ENCODE measurements around the gene NR3C1. TPM values are rescaled to one million over a fixed set of nuclear protein-coding genes. Genes with fewer than 3 reads are reported as not detected.

NR3C1 gene
- total and polyA plus RNA-seq, 2 experiments from 2014 or later: 41.0 to 60.5 TPM

- 82% methylated on average over 2 of the region's 2 CpGs for WGBS (ENCODE audit: low lambda C conversion rate, missing lambda C conversion rate)
- Histone ChIP-seq H3K79me2 (no peaks in the 10 kb centered on the region), H3K4me2 (no peak overlapping the region), H3K27me3 (no peaks in the 10 kb centered on the region), H3K36me3 (replicated peaks; ENCODE audit: insufficient read depth, low read depth) (no peaks in the 10 kb centered on the region), H3K4me1 (ENCODE audit: insufficient read depth) (no peaks in the 10 kb centered on the region), H3K4me3 (no peak overlapping the region), H3K27ac (no peak overlapping the region), H4K20me1 (ENCODE audit: insufficient read depth, poor library complexity, severe bottlenecking) (no peaks in the 10 kb centered on the region), H3K9me2 (replicated peaks; ENCODE audit: insufficient read depth) (no peaks in the 10 kb centered on the region), H3K9me3 (ENCODE audit: low read depth) (no peaks in the 10 kb centered on the region), H2AFZ (no peak overlapping the region)
- no peak for DNase-seq (ENCODE audit: low spot score)
- TF ChIP-seq EZH2 (IDR thresholded peaks at IDR 0.05; ENCODE audit: borderline replicate concordance) (no peak), CTCF (IDR thresholded peaks at IDR 0.05; ENCODE audit: poor library complexity) (no peak), EZH2phosphoT487 (IDR thresholded peaks at IDR 0.05; ENCODE audit: low read depth, severe bottlenecking, unreplicated experiment) (no peak)
These were observed 164.9 kb downstream of the NR3C1 start for GRCh38 chr5:143238620-143239019.

GRCh38 chr5:143237664-143238063 is 165.8 kb downstream of the NR3C1 start:
- no peak for TF ChIP-seq CTCF (IDR thresholded peaks at IDR 0.05; ENCODE audit: poor library complexity)
- no peak for TF ChIP-seq EZH2 (IDR thresholded peaks at IDR 0.05; ENCODE audit: borderline replicate concordance)
- no peak for TF ChIP-seq EZH2phosphoT487 (IDR thresholded peaks at IDR 0.05; ENCODE audit: low read depth, severe bottlenecking, unreplicated experiment)
- Histone ChIP-seq H3K9me3 (ENCODE audit: low read depth) (no peaks in the 10 kb centered on the region), H3K79me2 (no peaks in the 10 kb centered on the region), H3K4me2 (no peak overlapping the region), H3K36me3 (replicated peaks; ENCODE audit: insufficient read depth, low read depth) (no peaks in the 10 kb centered on the region), H3K27me3 (no peaks in the 10 kb centered on the region), H2AFZ (no peak overlapping the region), H3K4me3 (no peak overlapping the region), H3K4me1 (ENCODE audit: insufficient read depth) (no peaks in the 10 kb centered on the region), H4K20me1 (ENCODE audit: insufficient read depth, poor library complexity, severe bottlenecking) (no peaks in the 10 kb centered on the region), H3K9me2 (replicated peaks; ENCODE audit: insufficient read depth) (no peaks in the 10 kb centered on the region), H3K27ac (no peak overlapping the region)
- WGBS (ENCODE audit: low lambda C conversion rate, missing lambda C conversion rate): 94% methylated on average over 10 of the region's 10 CpGs
- DNase-seq (ENCODE audit: low spot score): no peak

GRCh38 chr5:143236682-143237081 is 166.8 kb downstream of the NR3C1 start:
- Histone ChIP-seq H3K27ac (no peak overlapping the region), H2AFZ (no peak overlapping the region), H3K4me3 (no peak overlapping the region), H3K79me2 (no peaks in the 10 kb centered on the region), H4K20me1 (ENCODE audit: insufficient read depth, poor library complexity, severe bottlenecking) (no peaks in the 10 kb centered on the region), H3K9me3 (ENCODE audit: low read depth) (no peaks in the 10 kb centered on the region), H3K4me1 (ENCODE audit: insufficient read depth) (no peaks in the 10 kb centered on the region), H3K36me3 (replicated peaks; ENCODE audit: insufficient read depth, low read depth) (no peaks in the 10 kb centered on the region), H3K27me3 (no peaks in the 10 kb centered on the region), H3K4me2 (no peak overlapping the region), H3K9me2 (replicated peaks; ENCODE audit: insufficient read depth) (no peaks in the 10 kb centered on the region)
- DNase-seq (ENCODE audit: low spot score): no peak
- 73% methylated on average over 2 of the region's 2 CpGs for WGBS (ENCODE audit: low lambda C conversion rate, missing lambda C conversion rate)
- TF ChIP-seq CTCF (IDR thresholded peaks at IDR 0.05; ENCODE audit: poor library complexity): no peak
- no peak for TF ChIP-seq EZH2 (IDR thresholded peaks at IDR 0.05; ENCODE audit: borderline replicate concordance)
- no peak for TF ChIP-seq EZH2phosphoT487 (IDR thresholded peaks at IDR 0.05; ENCODE audit: low read depth, severe bottlenecking, unreplicated experiment)

- 93% methylated on average over 3 of the region's 3 CpGs for WGBS (ENCODE audit: low lambda C conversion rate, missing lambda C conversion rate)
- H3K27ac ChIP-seq: no peak overlapping the region
- H3K79me2 ChIP-seq: no peaks in the 10 kb centered on the region
- no peaks in the 10 kb centered on the region for H3K4me1 ChIP-seq (ENCODE audit: insufficient read depth)
- H3K9me2 ChIP-seq (replicated peaks; ENCODE audit: insufficient read depth): no peaks in the 10 kb centered on the region
- H2AFZ ChIP-seq: no peak overlapping the region
- H3K27me3 ChIP-seq: no peaks in the 10 kb centered on the region
- H3K36me3 ChIP-seq (replicated peaks; ENCODE audit: insufficient read depth, low read depth): no peaks in the 10 kb centered on the region
- H3K9me3 ChIP-seq (ENCODE audit: low read depth): no peaks in the 10 kb centered on the region
- no peaks in the 10 kb centered on the region for H4K20me1 ChIP-seq (ENCODE audit: insufficient read depth, poor library complexity, severe bottlenecking)
- TF ChIP-seq CTCF (IDR thresholded peaks at IDR 0.05; ENCODE audit: poor library complexity) (no peak), EZH2phosphoT487 (IDR thresholded peaks at IDR 0.05; ENCODE audit: low read depth, severe bottlenecking, unreplicated experiment) (no peak), EZH2 (IDR thresholded peaks at IDR 0.05; ENCODE audit: borderline replicate concordance) (no peak)
- H3K4me3 ChIP-seq: no peak overlapping the region
- no peak overlapping the region for H3K4me2 ChIP-seq
- no peak for DNase-seq (ENCODE audit: low spot score)
These were observed 168.1 kb downstream of the NR3C1 start for GRCh38 chr5:143235423-143235822.
